ENCODE data around the gene PRR23C.

DNA sequence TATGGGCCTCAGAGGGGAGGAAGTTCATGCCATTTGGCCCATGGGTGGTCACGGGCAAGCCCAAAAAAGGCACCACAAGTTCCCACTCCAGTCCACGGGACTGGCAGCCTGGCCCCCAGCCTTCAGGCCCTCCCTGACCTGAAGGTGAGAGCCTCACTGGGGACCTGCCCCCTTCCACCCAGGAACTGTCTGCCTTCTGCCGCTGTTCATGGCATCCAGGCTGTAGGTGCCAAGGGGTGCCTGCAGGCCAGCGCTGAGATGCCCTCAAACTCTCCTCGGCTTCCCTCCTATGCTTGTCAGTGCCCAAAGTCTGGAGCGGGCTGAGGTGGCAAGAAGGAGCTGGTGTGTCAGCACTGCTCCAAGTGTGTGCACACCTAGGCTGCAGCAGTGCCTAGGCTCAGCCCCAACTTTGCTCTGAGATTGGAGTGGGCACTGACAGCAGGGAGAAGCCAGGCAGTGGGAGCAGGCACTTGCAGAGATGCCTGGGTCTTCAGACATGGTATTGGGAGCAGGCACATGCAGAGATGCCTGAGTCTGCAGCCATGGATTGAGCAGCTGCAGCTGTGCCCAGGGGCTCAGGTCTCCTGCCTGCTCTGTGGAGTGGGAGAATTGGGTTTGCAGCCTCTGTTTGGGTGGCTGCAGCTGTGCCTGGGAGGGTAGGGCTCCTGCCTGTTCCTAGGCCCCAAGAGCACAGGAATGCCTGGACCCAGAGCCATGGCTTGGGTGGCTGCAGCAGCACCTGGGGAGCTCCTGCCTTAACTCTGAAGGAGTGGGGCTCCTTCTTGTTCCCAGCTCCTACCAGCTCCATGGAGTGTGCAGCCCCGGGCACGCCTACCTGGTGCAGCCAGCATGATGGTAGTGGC, 44.0 kb upstream of the PRR23C start:
- TF ChIP-seq, protein P1, sequence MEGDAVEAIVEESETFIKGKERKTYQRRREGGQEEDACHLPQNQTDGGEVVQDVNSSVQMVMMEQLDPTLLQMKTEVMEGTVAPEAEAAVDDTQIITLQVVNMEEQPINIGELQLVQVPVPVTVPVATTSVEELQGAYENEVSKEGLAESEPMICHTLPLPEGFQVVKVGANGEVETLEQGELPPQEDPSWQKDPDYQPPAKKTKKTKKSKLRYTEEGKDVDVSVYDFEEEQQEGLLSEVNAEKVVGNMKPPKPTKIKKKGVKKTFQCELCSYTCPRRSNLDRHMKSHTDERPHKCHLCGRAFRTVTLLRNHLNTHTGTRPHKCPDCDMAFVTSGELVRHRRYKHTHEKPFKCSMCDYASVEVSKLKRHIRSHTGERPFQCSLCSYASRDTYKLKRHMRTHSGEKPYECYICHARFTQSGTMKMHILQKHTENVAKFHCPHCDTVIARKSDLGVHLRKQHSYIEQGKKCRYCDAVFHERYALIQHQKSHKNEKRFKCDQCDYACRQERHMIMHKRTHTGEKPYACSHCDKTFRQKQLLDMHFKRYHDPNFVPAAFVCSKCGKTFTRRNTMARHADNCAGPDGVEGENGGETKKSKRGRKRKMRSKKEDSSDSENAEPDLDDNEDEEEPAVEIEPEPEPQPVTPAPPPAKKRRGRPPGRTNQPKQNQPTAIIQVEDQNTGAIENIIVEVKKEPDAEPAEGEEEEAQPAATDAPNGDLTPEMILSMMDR (IDR thresholded peaks at IDR 0.05; ENCODE audit: insufficient read depth, low read length) = no peak
- TF ChIP-seq POLR2AphosphoS5 (IDR thresholded peaks at IDR 0.05; ENCODE audit: low read depth) = no peak
- TF ChIP-seq, protein P2, sequence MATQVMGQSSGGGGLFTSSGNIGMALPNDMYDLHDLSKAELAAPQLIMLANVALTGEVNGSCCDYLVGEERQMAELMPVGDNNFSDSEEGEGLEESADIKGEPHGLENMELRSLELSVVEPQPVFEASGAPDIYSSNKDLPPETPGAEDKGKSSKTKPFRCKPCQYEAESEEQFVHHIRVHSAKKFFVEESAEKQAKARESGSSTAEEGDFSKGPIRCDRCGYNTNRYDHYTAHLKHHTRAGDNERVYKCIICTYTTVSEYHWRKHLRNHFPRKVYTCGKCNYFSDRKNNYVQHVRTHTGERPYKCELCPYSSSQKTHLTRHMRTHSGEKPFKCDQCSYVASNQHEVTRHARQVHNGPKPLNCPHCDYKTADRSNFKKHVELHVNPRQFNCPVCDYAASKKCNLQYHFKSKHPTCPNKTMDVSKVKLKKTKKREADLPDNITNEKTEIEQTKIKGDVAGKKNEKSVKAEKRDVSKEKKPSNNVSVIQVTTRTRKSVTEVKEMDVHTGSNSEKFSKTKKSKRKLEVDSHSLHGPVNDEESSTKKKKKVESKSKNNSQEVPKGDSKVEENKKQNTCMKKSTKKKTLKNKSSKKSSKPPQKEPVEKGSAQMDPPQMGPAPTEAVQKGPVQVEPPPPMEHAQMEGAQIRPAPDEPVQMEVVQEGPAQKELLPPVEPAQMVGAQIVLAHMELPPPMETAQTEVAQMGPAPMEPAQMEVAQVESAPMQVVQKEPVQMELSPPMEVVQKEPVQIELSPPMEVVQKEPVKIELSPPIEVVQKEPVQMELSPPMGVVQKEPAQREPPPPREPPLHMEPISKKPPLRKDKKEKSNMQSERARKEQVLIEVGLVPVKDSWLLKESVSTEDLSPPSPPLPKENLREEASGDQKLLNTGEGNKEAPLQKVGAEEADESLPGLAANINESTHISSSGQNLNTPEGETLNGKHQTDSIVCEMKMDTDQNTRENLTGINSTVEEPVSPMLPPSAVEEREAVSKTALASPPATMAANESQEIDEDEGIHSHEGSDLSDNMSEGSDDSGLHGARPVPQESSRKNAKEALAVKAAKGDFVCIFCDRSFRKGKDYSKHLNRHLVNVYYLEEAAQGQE (IDR thresholded peaks at IDR 0.05; ENCODE audit: insufficient replicate concordance, low read depth) = no peak

Data from HL-60 (cell line).